GM03348 (cell line): ENCODE results near the gene KIF1B.

Source experiments
- DNase-seq: peaks from one replicate; pipeline ENCODE4 v3.0.0; 2012; ENCODE audit warnings: low spot score

KIF1B gene

GRCh38 chr1:10280439-10281350, 70.3 kb downstream of the KIF1B start:
- DNase-seq: peak; percentile 62

GRCh38 chr1:10283318-10283984, 73.1 kb downstream of the KIF1B start:
- DNase-seq: no peak

GRCh38 chr1:10286244-10286643, 75.9 kb downstream of the KIF1B start:
- DNase-seq: no peak

GRCh38 chr1:10287023-10287645, 76.8 kb downstream of the KIF1B start:
- DNase-seq: no peak

- DNase-seq: no peak
Measured at GRCh38 chr1:10288029-10288615, 77.8 kb downstream of the KIF1B start.

GRCh38 chr1:10291705-10292104, 81.3 kb downstream of the KIF1B start:
- no peak for DNase-seq

GRCh38 chr1:10292188-10292587, 81.8 kb downstream of the KIF1B start:
- DNase-seq: no peak

- no peak for DNase-seq
Measured at GRCh38 chr1:10295481-10296085, 85.2 kb downstream of the KIF1B start.

GRCh38 chr1:10299151-10299550, 88.8 kb downstream of the KIF1B start:
- no peak for DNase-seq

GRCh38 chr1:10302416-10302815, 92.0 kb downstream of the KIF1B start:
- DNase-seq: no peak

GRCh38 chr1:10304295-10304694, 93.9 kb downstream of the KIF1B start:
- no peak for DNase-seq

- no peak for DNase-seq
Measured at GRCh38 chr1:10306435-10306834, 96.1 kb downstream of the KIF1B start.

- DNase-seq: peak; percentile 17
Measured at GRCh38 chr1:10308001-10308400, 97.6 kb downstream of the KIF1B start.

- DNase-seq: no peak
Measured at GRCh38 chr1:10309243-10310011, 99.1 kb downstream of the KIF1B start.

- no peak for DNase-seq
Measured at GRCh38 chr1:10316752-10317151, 106.4 kb downstream of the KIF1B start.

- DNase-seq: no peak
Measured at GRCh38 chr1:10319750-10320149, 109.4 kb downstream of the KIF1B start.

- no peak for DNase-seq
Measured at GRCh38 chr1:10320336-10320735, 110.0 kb downstream of the KIF1B start.

- DNase-seq: no peak
Measured at GRCh38 chr1:10322821-10323220, 112.5 kb downstream of the KIF1B start.

GRCh38 chr1:10324627-10325026, 114.3 kb downstream of the KIF1B start:
- no peak for DNase-seq

- DNase-seq: no peak
Measured at GRCh38 chr1:10325521-10325920, 115.2 kb downstream of the KIF1B start.

GRCh38 chr1:10326251-10326650, 115.9 kb downstream of the KIF1B start:
- DNase-seq: no peak
